Natural killer cell treated with Interleukin-12 subunit alpha and Interleukin-12 subunit beta and Interleukin-15 and Interleukin-18, amount 100 ng/mL, for 72 hours (primary cell): Measurements from ENCODE around the gene EXOSC1. TPM values are rescaled to one million over a fixed set of nuclear protein-coding genes. Genes with fewer than 3 reads are reported as not detected.

Experiments
- ATAC-seq, 2 donors: fragments of 150-1000 bp; cut with Tn5 transposase in 1 of 2; sonication (Bioruptor Pico), chemical (Tn5 transposase) in 1 of 2; 2 replicates each; pipeline ENCODE4 v1.10.0; 2021
- DNase-seq: peaks from one replicate; pipeline ENCODE4 v3.0.0; 2022; ENCODE audit warnings: low spot score
- H3K27ac Mint-ChIP-seq, 2 donors: 1 replicate in 1 of 2; 2 replicates in 1 of 2; pipeline ENCODE4 v1.8.0; 2022; ENCODE audit warnings: mixed read lengths in 2 of 2, mild to moderate bottlenecking in 1 of 2, moderate library complexity in 1 of 2
- H3K27me3 Mint-ChIP-seq, 2 donors: 1 replicate in 1 of 2; 2 replicates in 1 of 2; pipeline ENCODE4 v1.8.0; 2022; ENCODE audit warnings: mixed read lengths in 2 of 2
- H3K36me3 Mint-ChIP-seq: one replicate; pipeline ENCODE4 v1.8.0; 2022; ENCODE audit warnings: mixed read lengths
- H3K4me1 Mint-ChIP-seq, 2 donors: 1 replicate in 1 of 2; 2 replicates in 1 of 2; pipeline ENCODE4 v1.8.0; 2022; ENCODE audit warnings: low read depth in 2 of 2, mixed read lengths in 2 of 2, mild to moderate bottlenecking in 1 of 2
- H3K4me3 Mint-ChIP-seq: one replicate; pipeline ENCODE4 v1.8.0; 2022; ENCODE audit warnings: mixed read lengths
- H3K9me3 Mint-ChIP-seq: 2 replicates; pipeline ENCODE4 v1.8.0; 2022; ENCODE audit warnings: mixed read lengths
- total RNA-seq, 2 donors: library from RNA; stranded (reverse); gene quantifications; one replicate each; pipeline ENCODE4 v1.2.3, GENCODE V29; 2022

Gene EXOSC1
- total RNA-seq, 2 donors from 2014 or later: 51.0 to 64.5 TPM

- no peak overlapping the region for H3K4me3 Mint-ChIP-seq
- H3K27me3 Mint-ChIP-seq: no peaks in the 10 kb centered on the region
- DNase-seq: peak; percentile 18
- no peaks in the 10 kb centered on the region for H3K9me3 Mint-ChIP-seq
- peaks cover 4% of the 10 kb centered on the region for H3K36me3 Mint-ChIP-seq
- no peak overlapping the region for H3K27ac Mint-ChIP-seq
- no peak for ATAC-seq
- H3K4me1 Mint-ChIP-seq: peaks cover 4 to 5% of the 10 kb centered on the region in 2 donors
Measured at GRCh38 chr10:97390091-97390490, 55.7 kb downstream of the EXOSC1 start.

- Mint-ChIP-seq H3K27ac (no peak overlapping the region), H3K9me3 (no peaks in the 10 kb centered on the region), H3K27me3 (no peaks in the 10 kb centered on the region), H3K4me1 (peaks cover 0 to 2% of the 10 kb centered on the region in 2 donors), H3K36me3 (peaks cover 2% of the 10 kb centered on the region), H3K4me3 (no peak overlapping the region)
- DNase-seq (peak; percentile 34), ATAC-seq (no peak)
Measured at GRCh38 chr10:97388152-97388551, 57.7 kb downstream of the EXOSC1 start.

Other genes starting within 250 kb of the EXOSC1 start
- 10 to 100 TPM; 38.2 to 40.2 TPM for gene ARHGAP19, start 153.4 kb downstream of the EXOSC1 start, total RNA-seq
- 1 to 10 TPM; 2.4 to 3.0 TPM for gene FRAT1, start 126.7 kb downstream of the EXOSC1 start, total RNA-seq
- gene FRAT2, start 111.3 kb downstream of the EXOSC1 start, total RNA-seq: 1 to 10 TPM; 7.1 to 8.7 TPM
- gene RRP12, start 44.7 kb downstream of the EXOSC1 start, total RNA-seq: 100 to 1,000 TPM in 1 of 2 donors, 10 to 100 TPM in 1; 40.1 to 100 TPM
- gene PGAM1, start 19.8 kb downstream of the EXOSC1 start, total RNA-seq: 100 to 1,000 TPM; 546 to 554 TPM
- gene ZDHHC16, start 169 bp upstream of the EXOSC1 start, total RNA-seq: 10 to 100 TPM; 43.6 to 61.2 TPM
- 10 to 100 TPM; 66.3 to 95.6 TPM for gene MMS19, start 52.4 kb upstream of the EXOSC1 start, total RNA-seq
- gene UBTD1, start 52.9 kb upstream of the EXOSC1 start, total RNA-seq: 1 to 10 TPM; 3.3 to 5.6 TPM
- not detected for gene ANKRD2, start 126.8 kb upstream of the EXOSC1 start, total RNA-seq
- not detected for gene HOGA1, start 138.4 kb upstream of the EXOSC1 start, total RNA-seq
- not detected for gene C10orf62, start 143.7 kb upstream of the EXOSC1 start, total RNA-seq
- 1 to 10 TPM; 1.6 to 2.7 TPM for gene MORN4, start 187.5 kb upstream of the EXOSC1 start, total RNA-seq
- 10 to 100 TPM; 16.2 to 22.8 TPM for gene PI4K2A, start 194.7 kb upstream of the EXOSC1 start, total RNA-seq
- gene AVPI1, start 241.2 kb upstream of the EXOSC1 start, total RNA-seq: under 1 TPM; 0.45 to 0.89 TPM